Neutrophil (primary cell): Measurements from ENCODE around the gene PMPCA.

ENCODE experiments used
- H3K27ac ChIP-seq: fragments of 200-600 bp; sonication (generic); 2 replicates; pipeline ENCODE4 v1.5.1; 2016; ENCODE audit warnings: mild to moderate bottlenecking, moderate library complexity
- H3K27me3 ChIP-seq: fragments of 200-600 bp; sonication (generic); 2 replicates; pipeline ENCODE4 v1.6.0; 2016; ENCODE audit warnings: mild to moderate bottlenecking
- H3K36me3 ChIP-seq: fragments of 200-600 bp; sonication (generic); 2 replicates; pipeline ENCODE4 v1.5.1; 2017
- H3K4me1 ChIP-seq, 2 experiments: fragments of 200-600 bp in 1 of 2; sonication (generic) in 1 of 2; 1 replicate in 1 of 2; 2 replicates in 1 of 2; pipeline versions ENCODE4 v1.5.1 to v1.6.1; 2013 to 2016; ENCODE audit warnings: low read depth in 1 of 2, low read length in 1 of 2, mild to moderate bottlenecking in 1 of 2, moderate library complexity in 1 of 2; ENCODE audit not compliant: control insufficient read depth in 1 of 2, insufficient read depth in 1 of 2
- H3K4me3 ChIP-seq, 2 experiments: fragments of 200-600 bp in 1 of 2; sonication (generic) in 1 of 2; 1 replicate in 1 of 2; 2 replicates in 1 of 2; pipeline ENCODE4 v1.5.1; 2013 to 2016; ENCODE audit warnings: low read depth in 1 of 2, low read length in 1 of 2, mild to moderate bottlenecking in 1 of 2, moderate library complexity in 1 of 2
- H3K9me3 ChIP-seq: fragments of 200-600 bp; sonication (generic); 2 replicates; pipeline ENCODE4 v1.5.1; 2016
- TF ChIP-seq, protein P1 (sequence below): fragments of 200-600 bp; sonication (generic); IDR thresholded peaks from 2 replicates; pipeline ENCODE4 v1.5.1; 2016; ENCODE audit warnings: antibody characterized with exemption

The PMPCA gene

DNA sequence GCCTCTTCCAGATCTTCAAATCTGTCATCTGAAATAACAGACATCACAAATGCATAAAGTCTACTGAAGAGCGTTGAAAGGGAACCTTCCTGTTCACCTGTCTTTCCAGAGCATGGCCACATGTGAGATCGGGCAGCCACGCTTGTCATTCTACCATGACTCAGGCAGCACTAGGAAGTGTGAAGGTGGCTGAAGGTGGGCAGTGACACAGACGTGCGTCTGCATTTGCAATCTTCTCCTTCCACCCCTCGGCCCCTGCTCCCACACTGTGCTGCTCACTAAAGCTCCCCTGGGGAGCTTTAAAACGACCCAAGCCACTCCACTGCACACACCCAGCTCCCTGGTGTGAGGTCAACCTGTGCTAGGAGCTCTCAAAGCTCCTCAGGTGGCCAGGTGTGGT lies 2.5 kb upstream of the PMPCA start:
- peaks cover 13% of the 10 kb centered on the region for H3K27me3 ChIP-seq
- H3K36me3 ChIP-seq = peaks cover 28% of the 10 kb centered on the region
- TF ChIP-seq, protein P1, sequence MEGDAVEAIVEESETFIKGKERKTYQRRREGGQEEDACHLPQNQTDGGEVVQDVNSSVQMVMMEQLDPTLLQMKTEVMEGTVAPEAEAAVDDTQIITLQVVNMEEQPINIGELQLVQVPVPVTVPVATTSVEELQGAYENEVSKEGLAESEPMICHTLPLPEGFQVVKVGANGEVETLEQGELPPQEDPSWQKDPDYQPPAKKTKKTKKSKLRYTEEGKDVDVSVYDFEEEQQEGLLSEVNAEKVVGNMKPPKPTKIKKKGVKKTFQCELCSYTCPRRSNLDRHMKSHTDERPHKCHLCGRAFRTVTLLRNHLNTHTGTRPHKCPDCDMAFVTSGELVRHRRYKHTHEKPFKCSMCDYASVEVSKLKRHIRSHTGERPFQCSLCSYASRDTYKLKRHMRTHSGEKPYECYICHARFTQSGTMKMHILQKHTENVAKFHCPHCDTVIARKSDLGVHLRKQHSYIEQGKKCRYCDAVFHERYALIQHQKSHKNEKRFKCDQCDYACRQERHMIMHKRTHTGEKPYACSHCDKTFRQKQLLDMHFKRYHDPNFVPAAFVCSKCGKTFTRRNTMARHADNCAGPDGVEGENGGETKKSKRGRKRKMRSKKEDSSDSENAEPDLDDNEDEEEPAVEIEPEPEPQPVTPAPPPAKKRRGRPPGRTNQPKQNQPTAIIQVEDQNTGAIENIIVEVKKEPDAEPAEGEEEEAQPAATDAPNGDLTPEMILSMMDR = no peak
- no peaks in the 10 kb centered on the region for H3K9me3 ChIP-seq
- H3K4me1 ChIP-seq = peaks cover 15 to 21% of the 10 kb centered on the region in 2 experiments
- no peak overlapping the region for H3K27ac ChIP-seq
- no peak overlapping the region for H3K4me3 ChIP-seq

GRCh38 chr9:136409557-136410455 lies 652 bp upstream of the PMPCA start:
- TF ChIP-seq, protein P1 = no peak
- Histone ChIP-seq H3K27me3 (peaks cover 13% of the 10 kb centered on the region), H3K4me3 (peak overlapping the region; percentile 89 to 91), H3K4me1 (peaks cover 15 to 21% of the 10 kb centered on the region in 2 experiments), H3K36me3 (peaks cover 35% of the 10 kb centered on the region), H3K9me3 (no peaks in the 10 kb centered on the region), H3K27ac (peak overlapping the region; percentile 82)

GRCh38 chr9:136411378-136411777 lies 920 bp downstream of the PMPCA start:
- no peak overlapping the region for H3K27ac ChIP-seq
- peaks cover 44% of the 10 kb centered on the region for H3K36me3 ChIP-seq

DNA sequence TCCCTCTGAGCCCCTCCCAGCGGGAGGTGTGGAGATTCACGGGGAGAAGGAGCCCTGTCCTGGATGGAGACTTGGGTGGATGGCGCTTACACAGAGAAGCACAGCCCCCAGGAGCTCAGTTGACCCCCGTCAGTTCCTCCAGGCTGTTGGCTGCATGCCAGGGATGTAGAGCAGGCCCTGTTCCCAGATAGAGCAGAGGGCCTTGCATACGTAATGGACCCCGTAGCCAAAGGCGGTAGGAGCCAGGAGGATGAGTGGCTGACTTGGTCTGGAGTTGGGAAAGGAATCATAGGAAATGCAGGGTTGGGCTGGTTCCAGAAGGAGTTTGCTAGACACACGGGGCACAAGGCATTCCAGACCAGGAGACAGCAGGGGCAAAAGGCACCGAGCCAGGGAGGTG lies 2.5 kb downstream of the PMPCA start:
- Histone ChIP-seq H3K27me3 (peaks cover 13% of the 10 kb centered on the region), H3K4me1 (peaks cover 15 to 21% of the 10 kb centered on the region in 2 experiments), H3K4me3 (no peak overlapping the region), H3K36me3 (peaks cover 54% of the 10 kb centered on the region), H3K27ac (no peak overlapping the region), H3K9me3 (no peaks in the 10 kb centered on the region)
- TF ChIP-seq, protein P1 = no peak

More at GRCh38 chr9:136411378-136411777, 920 bp downstream of the PMPCA start:
- Histone ChIP-seq H3K27me3 (peaks cover 13% of the 10 kb centered on the region), H3K9me3 (no peaks in the 10 kb centered on the region), H3K4me1 (peaks cover 15 to 21% of the 10 kb centered on the region in 2 experiments), H3K4me3 (peak overlapping the region; percentile 89 to 91)
- TF ChIP-seq, protein P1 = no peak

- H3K4me1 ChIP-seq = peaks cover 0 to 3% of the 10 kb centered on the region in 2 experiments
- TF ChIP-seq, protein P1 = no peak
- H3K27ac ChIP-seq = no peak overlapping the region
- H3K4me3 ChIP-seq = no peak overlapping the region
- peaks cover 84% of the 10 kb centered on the region for H3K36me3 ChIP-seq
- H3K27me3 ChIP-seq = no peaks in the 10 kb centered on the region
- no peaks in the 10 kb centered on the region for H3K9me3 ChIP-seq
Measured at GRCh38 chr9:136416427-136416826, 6.0 kb downstream of the PMPCA start.
